GM12873 (cell line): ENCODE data around the gene NOC2L.

Source experiments
- CTCF ChIP-seq: IDR thresholded peaks from 2 replicates; pipeline ENCODE4 v1.5.1; 2012; ENCODE audit warnings: low read depth, mild to moderate bottlenecking, moderate library complexity, low read length, control low read depth; ENCODE audit not compliant: insufficient read depth; ENCODE audit errors: missing control alignments

The NOC2L gene

GRCh38 chr1:907611-908451, 51.2 kb downstream of the NOC2L start:
- TF ChIP-seq CTCF = no peak

GRCh38 chr1:906600-907420, 52.2 kb downstream of the NOC2L start:
- no peak for TF ChIP-seq CTCF

GRCh38 chr1:905811-906599, 53.1 kb downstream of the NOC2L start:
- TF ChIP-seq CTCF = no peak

GRCh38 chr1:905071-905749, 53.8 kb downstream of the NOC2L start:
- TF ChIP-seq CTCF = no peak

GRCh38 chr1:904310-904950, 54.6 kb downstream of the NOC2L start:
- peak; percentile 72 for TF ChIP-seq CTCF

- no peak for TF ChIP-seq CTCF
Measured at GRCh38 chr1:903721-904271, 55.3 kb downstream of the NOC2L start.
